K562 (cell line): ENCODE results near the gene EEA1. TPM values are rescaled to one million over a fixed set of nuclear protein-coding genes. Genes with fewer than 3 reads are reported as not detected.

Experiments used
- ATF1 ChIP-seq, 2 experiments: fragments of 450-650 bp in 1 of 2; IDR thresholded peaks; 2 replicates each; pipeline ENCODE4 v1.6.1; 2016; ENCODE audit warnings: missing compliant biosample characterization in 1 of 2, missing genetic modification characterization in 1 of 2
- CBFA2T2 ChIP-seq: fragments of 450-650 bp; conservative IDR thresholded peaks from 2 replicates; pipeline ENCODE4 v1.6.1; 2017; ENCODE audit warnings: mild to moderate bottlenecking
- CREM ChIP-seq: IDR thresholded peaks from 2 replicates; pipeline ENCODE4 v1.6.1; 2014; ENCODE audit warnings: antibody characterized with exemption, low read depth
- EP300 ChIP-seq: IDR thresholded peaks from 2 replicates; pipeline ENCODE4 v1.6.1; 2012; ENCODE audit warnings: low read length, improper control_type of control experiment
- FOXM1 ChIP-seq, 2 experiments: fragments of 450-650 bp in 1 of 2; sonication (generic) in 1 of 2; formaldehyde crosslinking in 1 of 2; IDR thresholded peaks; 2 replicates each; pipeline versions ENCODE4 v1.6.1 to v1.9.0; 2017 to 2022; ENCODE audit warnings: low read depth in 2 of 2, mild to moderate bottlenecking in 2 of 2, missing genetic modification reagents in 1 of 2, moderate library complexity in 1 of 2
- HDAC2 ChIP-seq: fragments of 450-650 bp; IDR thresholded peaks from 2 replicates; pipeline ENCODE4 v1.6.1; 2016; ENCODE audit warnings: mild to moderate bottlenecking
- ILF3 ChIP-seq: fragments of 450-650 bp; IDR thresholded peaks from 2 replicates; pipeline ENCODE4 v1.6.1; 2018; ENCODE audit warnings: antibody characterized with exemption, mild to moderate bottlenecking, moderate library complexity, borderline replicate concordance
- MAZ ChIP-seq, 2 experiments: fragments of 450-650 bp in 1 of 2; sonication (generic) in 1 of 2; formaldehyde crosslinking; IDR thresholded peaks in 1 of 2; conservative IDR thresholded peaks in 1 of 2; 2 replicates each; pipeline versions ENCODE4 v1.4.0 to v1.5.0; 2020; ENCODE audit warnings: mild to moderate bottlenecking in 1 of 2, missing genetic modification reagents in 1 of 2
- POLR2AphosphoS5 ChIP-seq: IDR thresholded peaks from 2 replicates; pipeline ENCODE4 v1.6.1; 2011; ENCODE audit warnings: mild to moderate bottlenecking, low read depth, low read length, moderate library complexity; ENCODE audit not compliant: control insufficient read depth, insufficient read depth
- TOE1 ChIP-seq, 2 experiments: fragments of 450-650 bp in 1 of 2; sonication (generic) in 1 of 2; formaldehyde crosslinking in 1 of 2; IDR thresholded peaks; 2 replicates each; pipeline versions ENCODE4 v1.7.1 to v1.8.0; 2016 to 2022; ENCODE audit warnings: borderline replicate concordance in 2 of 2, mild to moderate bottlenecking in 2 of 2, antibody characterized with exemption in 1 of 2, inconsistent platforms in 1 of 2, low read depth in 1 of 2, missing genetic modification reagents in 1 of 2, moderate library complexity in 1 of 2
- ZBTB17 ChIP-seq: fragments of 450-650 bp; formaldehyde crosslinking; IDR thresholded peaks from 2 replicates; pipeline ENCODE4 v1.4.0; 2020; ENCODE audit warnings: mild to moderate bottlenecking
- polyA plus RNA-seq, 8 experiments: library from polyadenylated mRNA; depleted of rRNA in 4 of 8; stranded (reverse) in 5 of 8; unstranded in 3 of 8; fragments of >200 nt; fragmentation: Nextera tagmentation in 2 of 8; fragmentation: Illumina TruSeq in 1 of 8; extraction: Ambion mirVana in 2 of 8; extraction: Trizol in 1 of 8; gene quantifications; 2 replicates each; pipeline versions ENCODE4 v1.2.1 to v1.2.3, GENCODE V29; 2011 to 2014; ENCODE audit warnings: inconsistent platforms in 1 of 8, missing spikeins in 1 of 8
- total RNA-seq, 7 experiments: library from RNA; depleted of rRNA in 6 of 7; stranded (reverse); fragments of >200 nt in 6 of 7; fragmentation: Illumina TruSeq in 2 of 7; extraction: Trizol in 2 of 7; gene quantifications; 2 replicates each; pipeline versions ENCODE4 v1.2.1 to v1.2.3, GENCODE V29; 2011 to 2021; ENCODE audit warnings: low replicate concordance in 1 of 7
- TF ChIP-seq, protein P1 (sequence below): sonication (generic); formaldehyde crosslinking; IDR thresholded peaks from 2 replicates; pipeline ENCODE4 v1.9.0; 2022; ENCODE audit warnings: mild to moderate bottlenecking, missing genetic modification reagents
- TF ChIP-seq, protein P2 (sequence below): fragments of 250-450 bp; sonication (Bioruptor Pico); IDR thresholded peaks from 2 replicates; pipeline ENCODE4 v1.4.0; 2020; ENCODE audit warnings: mild to moderate bottlenecking, moderate library complexity

EEA1 gene
- total and polyA plus RNA-seq, 9 of the 15 experiments (the other 6 are each of a cell fraction or from before 2014, with no cell fraction given): 3.5 to 17.1 (median 7.5) TPM

DNA sequence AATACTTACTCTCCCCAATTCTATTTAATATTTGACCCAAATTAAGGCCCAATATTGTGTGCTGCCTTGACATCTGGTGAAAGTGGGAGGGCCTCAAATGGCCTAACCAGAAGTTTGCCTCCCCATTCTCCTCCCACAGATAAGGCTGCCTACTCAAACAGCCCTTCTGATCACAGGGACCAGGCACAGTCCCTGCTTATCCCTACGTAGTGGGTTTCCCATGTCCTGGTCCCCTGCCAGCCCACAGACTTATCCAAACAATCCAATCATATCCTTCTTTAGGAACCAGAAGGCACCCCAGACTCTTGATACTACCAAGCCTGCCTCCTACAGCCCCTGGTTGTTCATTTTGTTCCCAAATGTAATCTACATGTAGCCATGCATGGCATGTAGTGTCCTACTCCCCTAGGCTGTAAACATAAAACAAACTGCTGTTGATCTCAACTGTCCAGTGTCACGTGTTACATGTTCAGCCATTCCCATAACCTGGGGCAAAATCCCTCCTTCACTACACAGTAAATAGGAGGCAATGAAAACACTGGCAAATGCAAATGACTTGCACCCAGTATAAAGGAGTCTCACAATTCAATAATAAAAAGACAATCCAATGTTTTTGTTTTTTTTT is 49.3 kb downstream of the EEA1 start (continued):
- peak; percentile 13; the same call in 1 of the 2 replicates for TF ChIP-seq FOXM1 (IDR thresholded peaks at IDR 0.05; ENCODE audit: low read depth)
- no peak for TF ChIP-seq FOXM1 (CRISPR knock-in tag; IDR thresholded peaks at IDR 0.05; ENCODE audit: low read depth)
- TF ChIP-seq, protein P1, sequence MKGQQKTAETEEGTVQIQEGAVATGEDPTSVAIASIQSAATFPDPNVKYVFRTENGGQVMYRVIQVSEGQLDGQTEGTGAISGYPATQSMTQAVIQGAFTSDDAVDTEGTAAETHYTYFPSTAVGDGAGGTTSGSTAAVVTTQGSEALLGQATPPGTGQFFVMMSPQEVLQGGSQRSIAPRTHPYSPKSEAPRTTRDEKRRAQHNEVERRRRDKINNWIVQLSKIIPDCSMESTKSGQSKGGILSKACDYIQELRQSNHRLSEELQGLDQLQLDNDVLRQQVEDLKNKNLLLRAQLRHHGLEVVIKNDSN (CRISPR knock-in tag): peak; percentile 65
- peak; percentile 26; the same call in 1 of the 2 replicates for TF ChIP-seq EP300
- 0 out of 2 replicates have a peak, but pooled peaks have one; percentile 37 for TF ChIP-seq ZBTB17 (CRISPR knock-in tag)
- TF ChIP-seq MAZ (CRISPR knock-in tag; conservative IDR thresholded peaks at IDR 0.05 in 1 of 2, IDR thresholded peaks at IDR 0.05 in 1 of 2): 0 out of 4 replicates have a peak, but pooled peaks of 1 of the 2 experiments have one; percentile 30
- TF ChIP-seq CBFA2T2: peak; percentile 33; the same call in 1 of the 2 replicates
- TF ChIP-seq TOE1 (IDR thresholded peaks at IDR 0.05; ENCODE audit: borderline replicate concordance): peak; percentile 42; the same call in 1 of the 2 replicates
- TF ChIP-seq TOE1 (CRISPR knock-in tag; IDR thresholded peaks at IDR 0.05; ENCODE audit: borderline replicate concordance, low read depth): no peak
- peak; percentile 22; the same call in 1 of the 2 replicates for TF ChIP-seq POLR2AphosphoS5
- no peak for TF ChIP-seq CREM
- no peak for TF ChIP-seq ILF3
- TF ChIP-seq, protein P2, sequence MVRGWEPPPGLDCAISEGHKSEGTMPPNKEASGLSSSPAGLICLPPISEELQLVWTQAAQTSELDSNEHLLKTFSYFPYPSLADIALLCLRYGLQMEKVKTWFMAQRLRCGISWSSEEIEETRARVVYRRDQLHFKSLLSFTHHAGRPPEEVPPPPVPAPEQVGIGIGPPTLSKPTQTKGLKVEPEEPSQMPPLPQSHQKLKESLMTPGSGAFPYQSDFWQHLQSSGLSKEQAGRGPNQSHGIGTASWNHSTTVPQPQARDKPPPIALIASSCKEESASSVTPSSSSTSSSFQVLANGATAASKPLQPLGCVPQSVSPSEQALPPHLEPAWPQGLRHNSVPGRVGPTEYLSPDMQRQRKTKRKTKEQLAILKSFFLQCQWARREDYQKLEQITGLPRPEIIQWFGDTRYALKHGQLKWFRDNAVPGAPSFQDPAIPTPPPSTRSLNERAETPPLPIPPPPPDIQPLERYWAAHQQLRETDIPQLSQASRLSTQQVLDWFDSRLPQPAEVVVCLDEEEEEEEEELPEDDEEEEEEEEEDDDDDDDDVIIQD (CRISPR knock-in tag): no peak
- no peak for TF ChIP-seq ATF1 (CRISPR knock-in tag; IDR thresholded peaks at IDR 0.05)
- peak; percentile 37 for TF ChIP-seq ATF1 (tag; IDR thresholded peaks at IDR 0.05)
- 0 out of 2 replicates have a peak, but pooled peaks have one; percentile 12 for TF ChIP-seq HDAC2
